Measurements from ENCODE around the gene MLXIPL. TPM values are rescaled to one million over a fixed set of nuclear protein-coding genes. Genes with fewer than 3 reads are reported as not detected.
A peak's percentile ranks its signal among the peaks of the same experiment; 100 is the strongest.

The MLXIPL gene
- total RNA-seq, 1 experiment from 2014 or later, result 19.8 TPM

DNA sequence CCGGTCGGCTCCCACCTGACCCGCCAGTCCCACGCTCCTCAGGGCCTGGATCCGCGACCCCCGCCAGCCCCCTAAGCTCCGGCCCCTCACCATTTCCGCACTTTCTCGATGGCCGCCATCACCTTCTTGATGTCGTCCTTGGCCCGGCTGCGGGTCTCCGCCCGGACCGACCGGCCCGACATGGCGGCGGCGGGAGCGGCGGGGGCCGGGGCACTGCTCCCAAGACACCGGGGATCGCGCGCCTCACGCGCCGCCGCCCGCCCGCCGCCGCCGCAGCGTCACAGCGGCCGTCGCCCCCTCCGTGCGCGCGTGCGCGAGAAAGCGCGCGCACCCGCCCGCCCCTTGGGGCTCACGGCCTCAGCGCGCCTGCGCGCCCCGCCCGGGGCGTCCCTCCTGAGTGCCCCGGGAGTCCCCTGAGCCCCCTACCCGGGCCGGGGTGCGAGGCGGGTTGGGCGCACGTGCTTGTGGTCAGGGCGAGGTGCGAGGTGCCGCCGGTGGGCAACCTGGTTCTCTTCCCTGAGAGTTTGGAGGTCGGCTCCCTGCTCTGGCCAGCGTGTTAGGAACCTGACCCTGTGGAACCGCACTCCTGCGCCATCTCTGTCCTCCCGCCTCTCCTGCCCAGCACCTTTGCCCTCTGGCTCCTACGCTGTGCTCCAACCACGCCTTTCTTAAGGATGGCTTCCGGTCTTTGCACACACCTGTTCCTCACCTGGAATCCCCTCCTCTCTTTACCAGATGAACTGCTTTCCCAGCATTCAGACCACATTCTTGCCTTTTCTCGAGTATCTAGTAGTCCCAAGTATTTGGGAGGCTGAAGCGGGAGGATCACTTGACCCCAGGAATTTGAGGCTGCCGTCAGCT lies 66.7 kb downstream of the MLXIPL start, which contains the start of gene BCL7B:
Gene BCL7B (minus strand): TSS at position 294 of the 861 bp plus-strand sequence. CDS start 112 bp downstream, at position 182.
- Histone ChIP-seq H3K4me1 (peaks cover 10% of the 10 kb centered on the region; the same call in 1 of the 2 replicates), H3K36me3 (ENCODE audit: control insufficient read depth, insufficient read depth, low read length) (no peaks in the 10 kb centered on the region), H3K4me3 (ENCODE audit: low read depth, low read length) (peak within 1 kb of the TSS; percentile 98), H3K9me3 (no peaks in the 10 kb centered on the region), H3K27me3 (replicated peaks; ENCODE audit: control insufficient read depth, insufficient read depth, low read length) (no peaks in the 10 kb centered on the region)
- BruUV-seq (replicated peaks), result TSS peak; percentile 89
- no peaks in the 10 kb centered on the region for H3K27me3 Mint-ChIP-seq (ENCODE audit: insufficient read depth, unreplicated experiment)
- intact Hi-C loops (cut with micrococcal nuclease; ENCODE audit: unreplicated experiment), result loop anchor here (1.0 kb wide), 2 partner anchors 21 to 35 kb away; partner anchors contain the start of genes BAZ1B and TBL2
- no peaks in the 10 kb centered on the region for H3K9me3 Mint-ChIP-seq (ENCODE audit: unreplicated experiment)
- no peak for TF ChIP-seq CTCF (IDR thresholded peaks at IDR 0.05; ENCODE audit: insufficient read depth in 1 of 2, low read depth in 1 of 2, low read length in 1 of 2, severe bottlenecking in 1 of 2, unreplicated experiment in 1 of 2)
- DNase-seq, result peak; percentile 92 to 93
- peaks cover 11% of the 10 kb centered on the region for H3K4me1 Mint-ChIP-seq (ENCODE audit: low read depth, unreplicated experiment)
- peaks cover 50% of the 10 kb centered on the region for H3K36me3 Mint-ChIP-seq (ENCODE audit: insufficient read depth, unreplicated experiment)
- CTCF ChIA-PET, result no interaction called here
- H3K27ac Mint-ChIP-seq (ENCODE audit: unreplicated experiment), result peak within 1 kb of the TSS; percentile 99
- H3K4me3 Mint-ChIP-seq (ENCODE audit: unreplicated experiment), result peak within 1 kb of the TSS; percentile 96
- POLR2A ChIA-PET, result interaction anchor here (1.0 to 1.9 kb wide), 4 partner anchors 10 to 36 kb away, joined by 3 to 24 read pairs (median 10); partner anchors contain the start of genes BAZ1B and TBL2

DNA sequence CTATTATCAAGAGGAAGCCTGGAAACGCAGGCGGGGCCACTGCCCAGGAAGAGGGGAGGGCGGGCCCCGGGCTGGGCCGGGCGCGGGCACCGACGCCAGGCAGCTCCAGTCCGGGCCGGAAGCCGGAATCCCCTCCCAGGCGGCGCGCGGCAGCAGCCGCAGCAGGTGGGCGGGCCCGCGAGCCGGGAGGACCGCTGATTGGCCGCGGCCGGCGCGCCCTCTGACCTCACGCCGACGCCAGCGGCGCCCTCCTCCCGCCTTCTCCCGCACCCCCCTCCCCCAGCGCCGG lies 67.3 kb downstream of the MLXIPL start:
- Histone ChIP-seq H3K36me3 (ENCODE audit: control insufficient read depth, insufficient read depth, low read length) (no peaks in the 10 kb centered on the region), H3K9me3 (no peaks in the 10 kb centered on the region), H3K27me3 (replicated peaks; ENCODE audit: control insufficient read depth, insufficient read depth, low read length) (no peaks in the 10 kb centered on the region), H3K4me1 (peaks cover 10% of the 10 kb centered on the region; the same call in 1 of the 2 replicates), H3K4me3 (ENCODE audit: low read depth, low read length) (peak overlapping the region; percentile 98)
- Mint-ChIP-seq H3K4me1 (ENCODE audit: low read depth, unreplicated experiment) (peaks cover 11% of the 10 kb centered on the region), H3K27me3 (ENCODE audit: insufficient read depth, unreplicated experiment) (no peaks in the 10 kb centered on the region), H3K4me3 (ENCODE audit: unreplicated experiment) (peak overlapping the region; percentile 96), H3K36me3 (ENCODE audit: insufficient read depth, unreplicated experiment) (peaks cover 56% of the 10 kb centered on the region), H3K27ac (ENCODE audit: unreplicated experiment) (peak overlapping the region; percentile 99), H3K9me3 (ENCODE audit: unreplicated experiment) (no peaks in the 10 kb centered on the region)
- CTCF ChIA-PET, result interaction anchor here (1.2 kb wide), 1 partner anchor 9 kb away, joined by 4 read pairs; no protein-coding TSS in a partner anchor
- TF ChIP-seq CTCF (IDR thresholded peaks at IDR 0.05; ENCODE audit: insufficient read depth in 1 of 2, low read depth in 1 of 2, low read length in 1 of 2, severe bottlenecking in 1 of 2, unreplicated experiment in 1 of 2), result no peak
- intact Hi-C loops (cut with micrococcal nuclease; ENCODE audit: unreplicated experiment), result loop anchor here (1.0 kb wide), 2 partner anchors 21 to 35 kb away; partner anchors contain the start of genes BAZ1B and TBL2
- peak; percentile 93 to 97 for DNase-seq
- POLR2A ChIA-PET, result interaction anchor here (0.6 to 1.9 kb wide), 8 partner anchors 10 to 1016 kb away, joined by 3 to 24 read pairs (median 4); partner anchors contain the start of genes BAZ1B and TBL2
- no TSS peak for BruUV-seq (replicated peaks)
